GM18498 (cell line): ENCODE results near the gene NPIPB8.
"Not testable (repeated sequence)": the region's sequence is repeated elsewhere in the genome, so short reads cannot be mapped to it uniquely, and the experiment has no call there.

Experiments
- ATAC-seq: cut with Tn5 transposase; IDR thresholded peaks from one replicate; pipeline ENCODE4 v1.9.1; 2021; ENCODE audit warnings: mild to moderate bottlenecking, moderate library complexity; ENCODE audit not compliant: unreplicated experiment

The NPIPB8 gene

GRCh38 chr16:28637765-28638164, at the start of gene NPIPB8:
NPIPB8 (plus strand) TSS chr16:28638065; CDS start chr16:28638361, 296 bp downstream.
- not testable (repeated sequence) for ATAC-seq

- no peak for ATAC-seq
These were observed 48.8 kb upstream of the NPIPB8 start for GRCh38 chr16:28589069-28589468.

- no peak for ATAC-seq
These were observed 47.9 kb upstream of the NPIPB8 start for GRCh38 chr16:28589930-28590329.

GRCh38 chr16:28590384-28591340, 47.2 kb upstream of the NPIPB8 start:
- no peak for ATAC-seq

GRCh38 chr16:28591355-28591754, 46.5 kb upstream of the NPIPB8 start:
- no peak for ATAC-seq

GRCh38 chr16:28592511-28592910, 45.4 kb upstream of the NPIPB8 start:
- ATAC-seq: no peak

- ATAC-seq: no peak
These were observed 44.8 kb upstream of the NPIPB8 start for GRCh38 chr16:28592979-28593553.

- not testable (repeated sequence) for ATAC-seq
These were observed 42.4 kb upstream of the NPIPB8 start for GRCh38 chr16:28595451-28595850.

- no peak for ATAC-seq
These were observed 41.7 kb upstream of the NPIPB8 start for GRCh38 chr16:28596115-28596630.

GRCh38 chr16:28596840-28597691, 40.8 kb upstream of the NPIPB8 start, which contains the start of gene SULT1A2:
SULT1A2 (minus strand) TSS chr16:28597050; CDS start chr16:28595930, 1,120 bp downstream.
- ATAC-seq: no peak

- ATAC-seq: no peak
These were observed 40.1 kb upstream of the NPIPB8 start for GRCh38 chr16:28597692-28598261.

GRCh38 chr16:28599377-28600285, 38.2 kb upstream of the NPIPB8 start:
- ATAC-seq: not testable (repeated sequence)

- not testable (repeated sequence) for ATAC-seq
These were observed 36.9 kb upstream of the NPIPB8 start for GRCh38 chr16:28600965-28601364.

GRCh38 chr16:28601589-28601988, 36.3 kb upstream of the NPIPB8 start:
- ATAC-seq: not testable (repeated sequence)

GRCh38 chr16:28602062-28602461, 35.8 kb upstream of the NPIPB8 start:
- not testable (repeated sequence) for ATAC-seq

GRCh38 chr16:28602529-28602928, 35.3 kb upstream of the NPIPB8 start:
- no peak for ATAC-seq

GRCh38 chr16:28603381-28604185, 34.3 kb upstream of the NPIPB8 start:
- no peak for ATAC-seq

- no peak for ATAC-seq
These were observed 33.7 kb upstream of the NPIPB8 start for GRCh38 chr16:28604186-28604565.
